ENCODE measurements around the gene SERPINI1. TPM values are rescaled to one million over a fixed set of nuclear protein-coding genes. Genes with fewer than 3 reads are reported as not detected.
A peak's percentile ranks its signal among the peaks of the same experiment; 100 is the strongest.

Gene SERPINI1
- total RNA-seq, 2 donors from 2014 or later, result 4.1 to 4.2 TPM

GRCh38 chr3:167835359-167835758, 99.8 kb downstream of the SERPINI1 start:
- intact Hi-C loops (cut with DNase I), result loop anchor here (5.0 kb wide), 2 partner anchors 47 to 207 kb away; no protein-coding TSS in a partner anchor
- ATAC-seq (no peak), DNase-seq (no peak)

- intact Hi-C loops (cut with DNase I), result loop anchor here (2.0 to 5.0 kb wide), 3 partner anchors 46 to 206 kb away; no protein-coding TSS in a partner anchor
- DNase-seq (no peak), ATAC-seq (no peak)
Measured at GRCh38 chr3:167835953-167836352, 100.4 kb downstream of the SERPINI1 start.

- no peak for ATAC-seq
- intact Hi-C loops (cut with DNase I), result loop anchor here (2.0 to 5.0 kb wide), 3 partner anchors 45 to 205 kb away; no protein-coding TSS in a partner anchor
Measured at GRCh38 chr3:167837466-167837865, 101.9 kb downstream of the SERPINI1 start.

GRCh38 chr3:167839460-167840134, 104.1 kb downstream of the SERPINI1 start:
- peak in 1 of 2 donors; percentile 44 for ATAC-seq
- DNase-seq, result no peak
- intact Hi-C loops (cut with DNase I), result loop anchor here (5.0 kb wide), 2 partner anchors 43 to 203 kb away; no protein-coding TSS in a partner anchor

More at GRCh38 chr3:167837466-167837865, 101.9 kb downstream of the SERPINI1 start:
- DNase-seq, result no peak

GRCh38 chr3:167840247-167840646, 104.7 kb downstream of the SERPINI1 start:
- intact Hi-C loops (cut with DNase I), result no loop called here
- ATAC-seq, result no peak
- no peak for DNase-seq

GRCh38 chr3:167843481-167843880, 108.0 kb downstream of the SERPINI1 start:
- intact Hi-C loops (cut with DNase I), result no loop called here

GRCh38 chr3:167843886-167844285, 108.4 kb downstream of the SERPINI1 start:
- DNase-seq (no peak), ATAC-seq (no peak)
- intact Hi-C loops (cut with DNase I), result no loop called here

More at GRCh38 chr3:167843481-167843880, 108.0 kb downstream of the SERPINI1 start:
- DNase-seq (no peak), ATAC-seq (no peak)

GRCh38 chr3:167844528-167844927, 109.0 kb downstream of the SERPINI1 start:
- intact Hi-C loops (cut with DNase I), result no loop called here
- ATAC-seq, result no peak
- DNase-seq, result no peak

GRCh38 chr3:167851171-167851570, 115.7 kb downstream of the SERPINI1 start:
- no peak for ATAC-seq
- intact Hi-C loops (cut with DNase I), result no loop called here
- no peak for DNase-seq

GRCh38 chr3:167851749-167852148, 116.2 kb downstream of the SERPINI1 start:
- intact Hi-C loops (cut with DNase I), result no loop called here
- no peak for ATAC-seq

GRCh38 chr3:167852216-167852615, 116.7 kb downstream of the SERPINI1 start:
- intact Hi-C loops (cut with DNase I), result no loop called here
- DNase-seq, result no peak
- ATAC-seq, result no peak

More at GRCh38 chr3:167851749-167852148, 116.2 kb downstream of the SERPINI1 start:
- DNase-seq, result no peak

- DNase-seq, result no peak
- ATAC-seq, result no peak
- intact Hi-C loops (cut with DNase I), result no loop called here
Measured at GRCh38 chr3:167854063-167854462, 118.5 kb downstream of the SERPINI1 start.

GRCh38 chr3:167854846-167855245, 119.3 kb downstream of the SERPINI1 start:
- ATAC-seq (no peak), DNase-seq (no peak)
- intact Hi-C loops (cut with DNase I), result no loop called here

- intact Hi-C loops (cut with DNase I), result no loop called here
- DNase-seq, result no peak
- no peak for ATAC-seq
Measured at GRCh38 chr3:167855306-167855705, 119.8 kb downstream of the SERPINI1 start.

GRCh38 chr3:167858865-167859264, 123.3 kb downstream of the SERPINI1 start:
- intact Hi-C loops (cut with DNase I), result no loop called here
- DNase-seq (no peak), ATAC-seq (no peak)

- intact Hi-C loops (cut with DNase I), result no loop called here
- ATAC-seq (no peak), DNase-seq (no peak)
Measured at GRCh38 chr3:167859610-167860009, 124.1 kb downstream of the SERPINI1 start.

- intact Hi-C loops (cut with DNase I), result no loop called here
- ATAC-seq (peak in 1 of 2 donors; percentile 27), DNase-seq (no peak)
Measured at GRCh38 chr3:167861649-167862048, 126.1 kb downstream of the SERPINI1 start.

- DNase-seq, result no peak
Measured at GRCh38 chr3:167862104-167862730, 126.7 kb downstream of the SERPINI1 start.

GRCh38 chr3:167863811-167864551, 128.5 kb downstream of the SERPINI1 start:
- ATAC-seq (no peak), DNase-seq (no peak)
- intact Hi-C loops (cut with DNase I), result no loop called here

More at GRCh38 chr3:167862104-167862730, 126.7 kb downstream of the SERPINI1 start:
- no peak for ATAC-seq
- intact Hi-C loops (cut with DNase I), result no loop called here

- DNase-seq (peak; percentile 22), ATAC-seq (peak; percentile 67 to 73)
- intact Hi-C loops (cut with DNase I), result no loop called here
Measured at GRCh38 chr3:167864552-167864874, 129.0 kb downstream of the SERPINI1 start.
